Fibroblast of lung (primary cell): ENCODE results near the gene SCUBE1.

Source experiments
- CTCF ChIP-seq, 2 donors: IDR thresholded peaks in 1 of 2; conservative IDR thresholded peaks in 1 of 2; 1 replicate in 1 of 2; 2 replicates in 1 of 2; pipeline ENCODE4 v1.5.1; 2011 to 2012; ENCODE audit warnings: low read length in 2 of 2, control low read depth in 1 of 2, inconsistent platforms in 1 of 2, low read depth in 1 of 2, mild to moderate bottlenecking in 1 of 2
- EZH2 ChIP-seq: IDR thresholded peaks from 2 replicates; pipeline ENCODE4 v1.5.1; 2012; ENCODE audit warnings: low read length, control low read depth, mild to moderate bottlenecking; ENCODE audit errors: missing control alignments

DNA sequence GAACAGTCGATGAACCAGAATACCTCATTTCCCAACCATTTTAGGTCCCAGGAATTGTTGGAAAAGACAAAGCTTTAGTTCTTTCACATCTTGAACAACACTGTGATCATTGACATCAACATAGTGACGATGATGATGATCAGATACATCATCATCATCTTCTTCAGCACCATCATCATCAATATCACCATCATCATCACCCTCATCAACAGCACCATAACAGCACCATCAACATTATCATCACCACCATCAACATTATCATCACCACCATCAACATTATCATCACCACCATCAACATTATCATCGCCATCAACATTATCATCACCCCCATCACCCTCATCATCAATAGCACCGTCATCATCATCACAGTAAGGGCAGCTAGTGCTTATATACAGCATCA, 8.8 kb downstream of the SCUBE1 start:
- TF ChIP-seq CTCF (conservative IDR thresholded peaks at IDR 0.05 in 1 of 2, IDR thresholded peaks at IDR 0.05 in 1 of 2; ENCODE audit: low read depth in 1 of 2, low read length in 2 of 2) (no peak), EZH2 (no peak)
